ENCODE results near the gene SNAP91.

Gene SNAP91

GRCh38 chr6:83590416-83590815 is 118.5 kb downstream of the SNAP91 start:
- H3K9me2 ChIP-seq (ENCODE audit: low read depth, low read length): no peaks in the 10 kb centered on the region
- H3K27me3 ChIP-seq (ENCODE audit: insufficient read depth, low read length): no peaks in the 10 kb centered on the region
- no peak overlapping the region for H3K4me3 ChIP-seq (ENCODE audit: low read depth, low read length, poor library complexity, severe bottlenecking)
- H3K4me1 ChIP-seq (ENCODE audit: insufficient read depth, low read length, severe bottlenecking): no peaks in the 10 kb centered on the region
- H3K9ac ChIP-seq (ENCODE audit: low read length): no peak overlapping the region
- no peaks in the 10 kb centered on the region for H3K36me3 ChIP-seq (ENCODE audit: insufficient read depth, low read length)
- TF ChIP-seq EZH2 (IDR thresholded peaks at IDR 0.05; ENCODE audit: borderline replicate concordance, low read length) (no peak), CTCF (IDR thresholded peaks at IDR 0.05; ENCODE audit: low read length) (no peak)
- no peaks in the 10 kb centered on the region for H4K20me1 ChIP-seq (ENCODE audit: insufficient read depth, low read length)
- H2AFZ ChIP-seq (ENCODE audit: low read length): no peak overlapping the region
- H3K4me2 ChIP-seq (ENCODE audit: low read length): no peak overlapping the region
- no peaks in the 10 kb centered on the region for H3K9me3 ChIP-seq (ENCODE audit: low read length)
- no peaks in the 10 kb centered on the region for H3K79me2 ChIP-seq (ENCODE audit: insufficient read depth, low read length)
- H3K27ac ChIP-seq (ENCODE audit: low read depth, low read length, poor library complexity, severe bottlenecking): no peak overlapping the region
- no peaks in the 10 kb centered on the region for H3F3A ChIP-seq (ENCODE audit: insufficient read depth, low read length)

GRCh38 chr6:83589076-83589475 is 119.8 kb downstream of the SNAP91 start:
- no peaks in the 10 kb centered on the region for H4K20me1 ChIP-seq (ENCODE audit: insufficient read depth, low read length)
- H3K4me2 ChIP-seq (ENCODE audit: low read length): no peak overlapping the region
- H3K27ac ChIP-seq (ENCODE audit: low read depth, low read length, poor library complexity, severe bottlenecking): no peak overlapping the region
- no peaks in the 10 kb centered on the region for H3K4me1 ChIP-seq (ENCODE audit: insufficient read depth, low read length, severe bottlenecking)
- no peak overlapping the region for H3K9ac ChIP-seq (ENCODE audit: low read length)
- no peak for TF ChIP-seq EZH2 (IDR thresholded peaks at IDR 0.05; ENCODE audit: borderline replicate concordance, low read length)
- TF ChIP-seq CTCF (IDR thresholded peaks at IDR 0.05; ENCODE audit: low read length): no peak
- no peak overlapping the region for H2AFZ ChIP-seq (ENCODE audit: low read length)
- no peaks in the 10 kb centered on the region for H3K79me2 ChIP-seq (ENCODE audit: insufficient read depth, low read length)
- H3K9me2 ChIP-seq (ENCODE audit: low read depth, low read length): no peaks in the 10 kb centered on the region
- H3F3A ChIP-seq (ENCODE audit: insufficient read depth, low read length): no peaks in the 10 kb centered on the region
- no peak overlapping the region for H3K4me3 ChIP-seq (ENCODE audit: low read depth, low read length, poor library complexity, severe bottlenecking)
- no peaks in the 10 kb centered on the region for H3K9me3 ChIP-seq (ENCODE audit: low read length)
- no peaks in the 10 kb centered on the region for H3K27me3 ChIP-seq (ENCODE audit: insufficient read depth, low read length)
- no peaks in the 10 kb centered on the region for H3K36me3 ChIP-seq (ENCODE audit: insufficient read depth, low read length)

GRCh38 chr6:83578057-83578456 is 130.8 kb downstream of the SNAP91 start:
- H4K20me1 ChIP-seq (ENCODE audit: insufficient read depth, low read length): no peaks in the 10 kb centered on the region
- TF ChIP-seq EZH2 (IDR thresholded peaks at IDR 0.05; ENCODE audit: borderline replicate concordance, low read length): no peak
- TF ChIP-seq CTCF (IDR thresholded peaks at IDR 0.05; ENCODE audit: low read length): no peak
- H3F3A ChIP-seq (ENCODE audit: insufficient read depth, low read length): no peaks in the 10 kb centered on the region
- H3K4me3 ChIP-seq (ENCODE audit: low read depth, low read length, poor library complexity, severe bottlenecking): no peak overlapping the region
- no peaks in the 10 kb centered on the region for H3K9me3 ChIP-seq (ENCODE audit: low read length)
- no peaks in the 10 kb centered on the region for H3K27me3 ChIP-seq (ENCODE audit: insufficient read depth, low read length)
- no peaks in the 10 kb centered on the region for H3K9me2 ChIP-seq (ENCODE audit: low read depth, low read length)
- no peak overlapping the region for H3K9ac ChIP-seq (ENCODE audit: low read length)
- no peaks in the 10 kb centered on the region for H3K4me1 ChIP-seq (ENCODE audit: insufficient read depth, low read length, severe bottlenecking)
- H3K4me2 ChIP-seq (ENCODE audit: low read length): no peak overlapping the region
- no peak overlapping the region for H3K27ac ChIP-seq (ENCODE audit: low read depth, low read length, poor library complexity, severe bottlenecking)
- H2AFZ ChIP-seq (ENCODE audit: low read length): no peak overlapping the region
- H3K36me3 ChIP-seq (ENCODE audit: insufficient read depth, low read length): no peaks in the 10 kb centered on the region
- H3K79me2 ChIP-seq (ENCODE audit: insufficient read depth, low read length): no peaks in the 10 kb centered on the region

All from OCI-LY1 (cell line).